Renal cortex interstitium (tissue), 11 donors: Measurements from ENCODE around the gene LILRB4. TPM values are rescaled to one million over a fixed set of nuclear protein-coding genes. Genes with fewer than 3 reads are reported as not detected.
A peak's percentile ranks its signal among the peaks of the same experiment; 100 is the strongest.
"Not testable (repeated sequence)": the region's sequence is repeated elsewhere in the genome, so short reads cannot be mapped to it uniquely, and the experiment has no call there.

Experiments
- DNase-seq, 11 donors: peaks; one replicate each; pipeline ENCODE4 v3.0.0-alpha.2; 2013; ENCODE audit warnings: low read depth in 9 of 11, low spot score in 4 of 11; ENCODE audit errors: extremely low read depth in 1 of 11
- polyA plus RNA-seq, 3 donors: library from polyadenylated mRNA; unstranded; fragments of 120-200 nt; gene quantifications; one replicate each; pipeline ENCODE4 v1.2.1, GENCODE V29; 2013; ENCODE audit not compliant: insufficient read length in 3 of 3

LILRB4 gene
- polyA plus RNA-seq, 3 donors, result 0.61 to 1.7 (median 0.95) TPM

DNA sequence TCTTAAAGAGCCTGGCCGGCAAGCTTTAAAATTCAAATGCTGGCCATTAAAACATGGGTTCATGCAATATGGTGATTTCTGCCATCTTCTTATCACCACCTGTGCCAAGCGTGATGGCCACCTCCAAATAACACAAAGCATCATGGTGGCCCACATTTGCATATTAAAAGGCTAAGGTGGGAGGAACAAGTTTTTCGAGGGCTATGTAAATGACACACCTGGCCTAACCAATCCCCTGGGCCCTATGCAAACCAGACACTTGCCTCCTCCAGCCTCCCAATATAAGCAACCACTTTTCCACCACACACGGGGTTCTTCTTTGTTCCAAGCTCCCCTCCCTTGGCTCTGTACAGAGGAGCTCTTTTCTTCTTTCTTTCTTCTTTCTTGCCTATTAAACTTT is 14.4 kb downstream of the LILRB4 start:
- DNase-seq, result no peak

DNA sequence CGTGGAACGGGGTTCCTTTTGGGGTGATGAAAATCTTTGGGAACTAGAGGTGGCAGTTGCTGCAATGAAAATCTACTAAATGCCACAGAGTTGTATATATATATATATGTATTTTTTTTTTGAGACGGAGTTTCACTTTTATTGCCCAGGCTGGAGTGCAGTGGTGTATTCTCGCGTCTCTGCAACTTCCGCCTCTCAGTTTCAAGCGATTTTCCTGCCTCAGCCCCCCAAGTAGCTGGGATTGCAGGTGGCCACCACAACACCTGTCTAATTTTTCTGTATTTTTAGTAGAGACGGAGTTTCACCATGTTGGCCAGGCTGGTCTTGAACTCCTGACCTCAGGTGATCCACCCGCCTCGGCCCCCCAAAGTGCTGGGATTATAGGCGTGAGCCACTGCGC is 18.8 kb downstream of the LILRB4 start:
- not testable (repeated sequence) for DNase-seq

DNA sequence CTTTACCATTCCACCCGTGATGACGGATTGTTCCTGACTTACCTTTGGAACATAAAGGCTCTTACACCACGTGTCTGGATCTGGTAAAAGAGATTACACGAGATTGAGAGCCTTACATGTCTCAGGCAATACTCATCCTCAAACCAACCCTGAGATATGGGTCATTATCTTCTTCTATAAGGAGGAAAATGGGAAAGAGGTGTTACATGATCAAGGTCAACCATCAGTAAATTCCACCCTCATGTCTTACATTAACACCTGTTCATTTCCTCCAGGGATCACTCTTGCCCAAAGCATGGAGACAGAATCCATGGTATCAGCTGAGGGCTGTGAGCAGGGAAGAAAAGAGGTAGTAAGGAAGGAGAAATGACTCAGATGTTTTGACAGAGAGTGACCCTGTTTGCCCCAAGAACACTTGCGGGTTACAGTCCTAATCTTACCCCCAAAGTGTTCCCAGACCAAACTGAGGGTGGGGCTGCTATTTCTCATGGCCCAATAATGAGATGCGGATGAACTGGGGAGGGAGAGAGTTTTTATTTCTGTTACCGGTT is 19.6 kb downstream of the LILRB4 start:
- DNase-seq, result no peak

DNA sequence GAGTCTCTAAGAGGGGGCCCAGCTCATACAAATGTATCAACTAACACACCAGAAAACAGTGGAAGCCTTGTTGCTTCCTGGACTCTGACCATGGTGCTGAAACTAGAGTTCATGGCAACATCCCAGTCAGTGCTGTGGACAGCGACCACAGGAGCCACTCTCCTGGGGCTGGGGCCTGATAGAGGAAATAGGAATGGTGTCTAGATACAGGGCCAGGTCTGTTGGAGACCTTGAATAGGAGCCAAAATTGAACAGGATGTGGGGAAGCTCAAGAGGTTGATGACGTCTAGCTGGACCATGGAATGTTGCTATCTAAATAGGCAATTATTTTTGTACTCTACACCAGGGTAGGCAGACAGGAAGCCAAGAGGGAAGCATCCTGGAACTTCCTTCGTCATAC is 21.7 kb downstream of the LILRB4 start:
- peak; percentile 40 to 78 (median 61) for DNase-seq

DNA sequence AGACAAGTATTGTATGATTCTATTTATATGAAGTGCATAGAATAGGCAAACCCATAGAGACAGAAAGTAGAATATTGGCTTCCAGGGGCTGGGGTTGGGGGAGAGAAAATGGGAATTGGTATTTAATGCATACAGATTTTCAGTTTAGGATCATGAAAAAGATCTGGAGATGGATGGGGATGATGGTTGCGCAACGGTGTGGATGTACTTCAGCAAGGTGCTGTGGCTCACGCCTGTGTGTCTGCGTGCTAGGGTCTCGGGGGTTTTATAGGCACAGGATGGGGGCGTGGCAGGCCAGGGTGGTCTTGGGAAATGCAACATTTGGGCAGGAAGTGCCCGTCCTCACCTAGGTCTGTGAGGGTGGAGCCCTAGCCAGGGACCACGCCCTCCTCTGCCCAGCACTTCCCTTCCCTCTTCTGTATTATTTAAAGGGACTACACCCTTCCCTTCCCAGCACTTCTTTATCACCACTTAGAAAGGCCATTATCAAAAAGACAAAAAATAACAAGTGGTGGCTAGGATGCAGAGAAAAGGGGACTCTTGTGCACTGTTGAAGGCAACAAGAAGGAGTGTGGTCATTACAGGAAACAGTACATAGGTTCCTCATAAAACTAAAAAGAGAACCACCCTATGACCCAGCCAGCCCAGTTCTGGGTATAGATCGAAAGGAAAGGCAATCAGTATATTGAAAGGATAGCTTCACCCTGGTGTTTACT is 29.0 kb downstream of the LILRB4 start:
- no peak for DNase-seq

DNA sequence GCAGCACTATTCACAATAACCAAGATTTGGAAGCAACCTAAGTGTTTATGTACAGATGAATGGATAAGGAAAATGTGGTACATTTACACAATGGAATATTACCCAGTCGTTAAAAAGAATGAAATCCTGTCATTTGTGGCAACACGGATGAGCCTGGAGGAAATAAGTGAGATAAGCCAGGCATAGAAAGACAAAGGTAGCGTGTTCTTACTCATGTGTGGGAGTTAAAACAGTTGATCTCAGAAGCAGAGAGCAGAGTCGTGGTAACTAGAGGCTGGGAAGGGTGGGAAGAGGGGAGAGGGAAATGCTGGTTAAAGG is 29.5 kb downstream of the LILRB4 start:
- DNase-seq, result no peak

DNA sequence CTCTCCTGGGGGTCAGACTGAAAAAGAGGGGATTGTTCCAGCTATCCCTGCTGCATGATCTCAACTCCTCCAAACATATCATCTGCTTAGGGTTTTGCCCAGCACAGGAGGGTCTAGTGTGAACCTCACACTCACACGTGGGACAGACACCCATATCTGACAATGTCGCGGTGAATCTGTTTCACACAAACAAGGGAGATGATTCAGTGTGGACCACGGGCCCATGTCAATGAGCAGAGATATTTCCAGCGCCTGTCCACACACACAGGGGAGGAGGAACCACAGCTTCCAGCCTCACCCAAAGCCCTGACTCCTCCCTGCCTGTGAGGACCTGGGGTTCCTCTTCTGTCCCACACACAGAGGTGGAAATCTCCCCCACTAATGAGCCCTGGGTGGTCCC is 31.9 kb downstream of the LILRB4 start:
- DNase-seq, result no peak

DNA sequence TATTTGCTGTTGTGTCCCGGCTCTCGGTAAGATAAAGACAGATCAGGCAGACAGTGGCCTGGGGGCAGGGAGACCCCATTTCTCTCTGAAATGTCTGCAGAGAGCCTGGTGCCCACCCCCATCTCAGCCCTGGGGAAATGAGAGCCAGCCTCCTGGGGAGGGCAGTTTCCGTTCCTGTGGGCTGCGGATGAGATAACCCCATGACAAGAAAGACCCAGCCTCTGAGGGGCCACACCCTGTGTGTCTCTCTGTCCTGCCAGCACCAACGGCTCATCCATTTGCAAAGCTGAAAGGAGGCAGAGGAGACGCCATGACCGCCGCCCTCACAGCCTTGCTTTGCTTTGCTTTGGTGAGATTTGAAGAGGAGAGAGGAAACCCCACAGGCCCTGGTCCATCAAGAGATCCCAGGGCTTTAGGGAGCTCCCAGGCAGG is 33.3 kb downstream of the LILRB4 start:
- DNase-seq, result no peak

DNA sequence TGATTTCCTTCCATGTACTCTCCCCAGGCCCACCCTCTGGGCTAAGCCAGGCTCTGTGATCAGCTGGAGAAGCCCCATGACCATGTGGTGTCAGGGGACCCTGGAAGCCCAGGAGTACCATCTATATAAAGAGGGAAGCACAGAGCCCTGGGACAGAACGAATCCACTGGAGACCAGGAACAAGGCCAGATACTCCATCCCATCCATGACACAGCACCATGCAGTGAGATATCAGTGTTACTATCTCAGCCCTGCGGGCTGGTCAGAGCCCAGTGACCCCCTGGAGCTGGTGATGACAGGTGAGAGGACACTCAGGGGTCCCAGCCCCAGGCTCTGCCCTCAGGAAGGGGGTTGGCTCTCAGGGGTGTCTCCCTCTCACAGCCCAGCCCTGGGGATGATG is 34.0 kb downstream of the LILRB4 start:
- no peak for DNase-seq

DNA sequence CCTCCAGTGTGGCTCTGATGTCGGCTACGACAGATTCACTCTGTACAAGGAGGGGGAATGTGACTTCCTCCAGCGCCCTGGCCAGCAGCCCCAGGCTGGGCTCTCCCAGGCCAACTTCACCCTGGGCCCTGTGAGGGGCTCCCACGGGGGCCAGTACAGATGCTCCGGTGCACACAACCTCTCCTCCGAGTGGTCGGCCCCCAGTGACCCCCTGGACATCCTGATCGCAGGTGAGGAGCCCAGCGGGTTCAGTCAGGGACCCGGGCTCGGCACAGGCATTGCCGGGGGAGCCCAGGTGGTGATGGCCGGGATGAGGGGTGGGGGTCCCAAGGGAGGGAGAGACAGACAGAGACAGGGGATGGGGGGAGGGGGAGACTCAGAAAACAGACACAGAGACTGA is 34.9 kb downstream of the LILRB4 start:
- not testable (repeated sequence) for DNase-seq

DNA sequence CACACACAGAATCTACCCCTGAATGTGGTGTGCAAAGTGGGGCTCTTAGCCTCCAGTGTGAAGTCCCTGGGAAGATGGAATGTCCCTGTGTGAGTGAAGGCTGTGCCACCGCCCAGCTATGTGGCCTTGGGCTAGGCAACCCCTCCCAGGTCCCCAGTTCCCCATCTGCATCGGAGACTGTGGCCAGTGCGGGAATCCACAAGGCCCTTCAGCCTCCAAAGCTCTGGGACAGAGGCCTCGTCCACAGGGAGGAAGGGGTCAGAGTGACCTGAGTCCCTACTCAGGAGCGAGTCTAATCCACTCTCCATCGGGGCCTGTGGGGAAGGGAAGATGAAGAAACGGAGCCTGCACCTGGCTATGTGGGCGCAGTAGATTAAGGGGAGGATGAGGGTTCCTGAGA is 42.1 kb downstream of the LILRB4 start:
- DNase-seq, result no peak

DNA sequence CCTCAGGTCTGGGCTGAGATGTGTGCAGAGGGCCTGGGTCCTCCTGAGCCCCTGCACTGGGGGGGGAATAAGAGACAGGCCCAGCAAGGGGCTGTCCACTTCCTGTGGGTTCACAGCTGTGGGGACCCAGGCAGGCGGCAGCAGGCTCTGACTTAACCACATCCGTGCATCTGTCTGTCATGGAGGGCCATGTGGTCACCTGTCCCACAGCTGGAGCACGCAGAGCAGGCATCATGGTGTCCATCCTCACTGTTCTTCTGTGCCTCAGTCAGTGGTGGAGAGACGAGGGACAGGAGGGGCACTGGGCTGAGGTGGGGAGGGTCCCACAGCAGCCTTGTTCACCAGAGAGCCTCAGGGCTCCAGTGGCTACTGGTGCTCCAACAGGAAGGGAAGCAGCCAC is 45.2 kb downstream of the LILRB4 start:
- no peak for DNase-seq

DNA sequence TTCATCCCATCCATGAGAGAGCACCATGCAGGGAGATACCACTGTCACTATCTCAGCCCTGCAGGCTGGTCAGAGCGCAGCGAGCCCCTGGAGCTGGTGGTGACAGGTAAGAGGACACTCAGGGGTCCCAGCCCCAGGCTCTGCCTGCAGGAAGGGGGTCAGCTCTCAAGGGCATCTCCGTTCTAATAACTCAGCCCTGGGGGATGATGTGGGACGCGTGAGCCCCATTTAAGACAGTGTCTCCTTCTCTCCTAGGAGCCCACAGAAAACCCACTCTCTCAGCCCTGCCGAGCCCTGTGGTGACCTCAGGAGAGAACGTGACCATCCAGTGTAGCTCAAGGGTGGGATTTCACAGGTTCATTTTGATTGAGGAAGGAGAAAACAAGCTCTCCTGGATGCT is 46.0 kb downstream of the LILRB4 start:
- DNase-seq, result no peak

DNA sequence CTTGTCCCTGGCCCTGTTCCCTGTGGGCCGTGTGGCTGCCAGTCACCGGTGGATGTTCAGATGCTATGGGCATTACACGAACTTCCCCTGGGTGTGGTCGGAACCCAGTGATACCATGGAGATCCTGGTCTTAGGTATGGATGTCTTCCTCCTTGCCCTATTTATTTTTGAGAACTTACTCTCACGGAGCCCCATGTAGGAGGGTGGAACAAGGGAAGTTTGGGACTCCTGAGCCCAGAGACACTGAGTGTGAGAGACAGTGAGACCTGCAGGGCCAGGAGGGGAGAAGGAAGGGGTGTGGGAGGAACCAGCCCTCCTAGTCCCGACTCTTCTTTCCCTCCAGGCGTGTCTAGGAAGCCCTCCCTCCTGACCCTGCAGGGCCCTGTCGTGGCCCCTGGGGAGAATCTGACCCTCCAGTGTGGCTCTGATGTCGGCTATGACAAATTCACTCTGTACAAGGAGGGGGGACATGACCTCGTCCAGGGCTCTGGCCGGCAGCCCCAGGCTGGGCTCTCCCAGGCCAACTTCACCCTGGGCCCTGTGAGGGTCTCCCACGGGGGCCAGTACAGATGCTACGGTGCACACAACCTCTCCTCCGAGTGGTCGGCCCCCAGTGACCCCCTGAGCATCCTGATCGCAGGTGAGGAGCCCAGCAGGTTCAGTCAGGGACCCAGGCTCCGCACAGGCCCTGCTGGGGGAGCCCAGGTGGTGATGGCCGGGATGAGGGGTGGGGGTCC is 46.6 kb downstream of the LILRB4 start:
- DNase-seq, result no peak

DNA sequence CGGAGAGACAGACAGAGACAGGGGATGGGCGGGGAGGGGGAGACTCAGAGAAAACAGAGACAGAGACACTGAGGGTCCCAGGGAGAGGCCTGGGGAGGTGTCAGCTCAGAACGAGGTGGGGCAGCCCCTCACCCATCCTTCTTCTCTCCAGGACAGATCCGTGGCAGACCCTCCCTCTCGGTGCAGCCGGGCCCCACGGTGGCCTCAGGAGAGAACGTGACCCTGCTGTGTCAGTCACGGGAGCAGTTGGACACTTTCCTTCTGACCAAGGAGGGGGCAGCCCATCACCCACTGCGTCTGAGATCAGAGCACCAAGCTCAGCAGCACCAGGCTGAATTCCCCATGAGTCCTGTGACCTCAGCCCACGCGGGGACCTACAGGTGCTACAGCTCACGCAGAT is 47.2 kb downstream of the LILRB4 start:
- not testable (repeated sequence) for DNase-seq

Other genes starting within 250 kb of the LILRB4 start
- 10 to 100 TPM in 1 of 3 donors, 1 to 10 TPM in 2; 7.7 to 13.5 (median 8.0) TPM for gene TTYH1, start 247.5 kb upstream of the LILRB4 start, polyA plus RNA-seq
- gene LENG8, start 213.8 kb upstream of the LILRB4 start, polyA plus RNA-seq, result 100 to 1,000 TPM; 119 to 275 (median 153) TPM
- gene LENG9, start 199.2 kb upstream of the LILRB4 start, polyA plus RNA-seq, result 1 to 10 TPM; 1.6 to 3.3 (median 1.8) TPM
- 10 to 100 TPM; 18.7 to 44.1 (median 37.1) TPM for gene CDC42EP5, start 189.7 kb upstream of the LILRB4 start, polyA plus RNA-seq
- gene LAIR2, start 160.2 kb upstream of the LILRB4 start, polyA plus RNA-seq, result not detected
- 1 to 10 TPM; 1.1 to 1.4 (median 1.2) TPM for gene LILRA2, start 89.2 kb upstream of the LILRB4 start, polyA plus RNA-seq
- gene LILRA1, start 69.4 kb upstream of the LILRB4 start, polyA plus RNA-seq, result under 1 TPM; 0.26 to 0.43 (median 0.42) TPM
- 1 to 10 TPM in 2 of 3 donors, under 1 TPM in 1; 0.73 to 1.6 (median 1.0) TPM for gene LILRB1, start 32.5 kb upstream of the LILRB4 start, polyA plus RNA-seq
- not detected for gene KIR3DL3, start 61.5 kb downstream of the LILRB4 start, polyA plus RNA-seq
- not detected for gene KIR2DL3, start 75.5 kb downstream of the LILRB4 start, polyA plus RNA-seq
- gene KIR2DL1, start 106.8 kb downstream of the LILRB4 start, polyA plus RNA-seq, result under 1 TPM in 1 of 3 donors, not detected in 2; 0.12 TPM
- gene KIR2DL4, start 140.6 kb downstream of the LILRB4 start, polyA plus RNA-seq, result not detected
- gene KIR3DL1, start 153.5 kb downstream of the LILRB4 start, polyA plus RNA-seq, result not detected
- not detected for gene KIR2DS4, start 169.7 kb downstream of the LILRB4 start, polyA plus RNA-seq
- not detected for gene KIR3DL2, start 187.5 kb downstream of the LILRB4 start, polyA plus RNA-seq
- gene FCAR, start 211.2 kb downstream of the LILRB4 start, polyA plus RNA-seq, result under 1 TPM; 0.14 to 0.68 (median 0.25) TPM
- under 1 TPM in 2 of 3 donors, not detected in 1; 0.09 to 0.14 TPM for gene NCR1, start 243.2 kb downstream of the LILRB4 start, polyA plus RNA-seq